COLO668 (cell line): ENCODE results near the gene RAB44.
A peak's percentile ranks its signal among the peaks of the same experiment; 100 is the strongest.

Experiments
- DNase-seq: peaks from one replicate; lab custom pipeline; 2025; ENCODE audit not compliant: unreplicated experiment; lab: John Stamatoyannopoulos, UW

RAB44 gene

DNA sequence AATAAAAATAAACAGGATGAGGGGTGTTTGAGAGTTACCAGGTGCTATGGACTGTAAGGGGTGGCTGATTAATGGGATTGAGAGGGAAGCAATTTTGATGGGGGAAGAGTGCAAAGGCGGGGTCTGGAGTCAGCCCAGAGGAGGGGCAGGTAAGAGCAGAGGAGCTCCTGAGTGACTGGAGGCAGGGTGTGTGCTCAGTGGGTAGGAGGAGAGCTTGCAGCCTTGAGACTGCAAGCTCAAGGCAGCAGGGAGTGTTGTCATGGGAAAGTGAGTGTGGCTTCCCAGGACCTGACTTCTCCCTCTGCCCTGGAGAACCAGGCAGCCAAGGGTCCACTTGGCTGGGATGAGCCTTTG lies 54.2 kb downstream of the RAB44 start:
- DNase-seq: no peak

DNA sequence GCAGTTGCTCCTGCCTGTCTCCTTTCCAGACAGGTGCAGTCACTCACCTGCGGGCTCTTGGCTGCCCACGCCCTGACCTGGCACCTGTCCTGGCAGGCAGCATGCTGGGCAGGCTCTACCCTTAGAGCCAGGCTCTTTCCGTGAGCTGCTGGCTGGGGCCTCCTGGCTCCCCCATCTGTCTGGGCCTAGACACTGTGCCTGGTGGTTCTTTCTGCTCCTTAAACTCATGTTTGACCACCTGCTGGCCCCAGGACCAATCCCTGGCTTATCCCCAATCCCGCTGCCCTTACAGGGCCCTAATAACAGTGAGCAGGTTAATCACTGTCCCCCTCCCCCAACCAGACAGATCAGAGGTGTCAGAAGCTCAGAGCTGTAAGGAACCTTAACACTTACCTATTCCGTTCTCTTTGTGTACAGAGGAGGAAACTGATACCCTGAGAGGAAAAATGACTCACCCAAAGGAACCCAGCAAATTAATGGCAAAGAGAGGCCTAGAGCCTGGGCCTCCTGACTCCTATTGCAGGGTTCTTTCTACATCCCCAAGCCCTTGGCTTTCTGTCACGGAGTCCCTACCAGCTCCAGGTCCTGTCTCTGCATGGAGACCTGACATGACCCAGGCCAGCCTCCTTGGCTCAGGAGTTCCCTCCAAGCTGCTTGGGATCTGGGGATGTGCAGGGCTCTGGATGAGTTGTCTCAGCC lies 54.7 kb downstream of the RAB44 start:
- DNase-seq: peak; percentile 36

- no peak for DNase-seq
Observed at GRCh38 chr6:36752886-36753506, 55.4 kb downstream of the RAB44 start.

DNA sequence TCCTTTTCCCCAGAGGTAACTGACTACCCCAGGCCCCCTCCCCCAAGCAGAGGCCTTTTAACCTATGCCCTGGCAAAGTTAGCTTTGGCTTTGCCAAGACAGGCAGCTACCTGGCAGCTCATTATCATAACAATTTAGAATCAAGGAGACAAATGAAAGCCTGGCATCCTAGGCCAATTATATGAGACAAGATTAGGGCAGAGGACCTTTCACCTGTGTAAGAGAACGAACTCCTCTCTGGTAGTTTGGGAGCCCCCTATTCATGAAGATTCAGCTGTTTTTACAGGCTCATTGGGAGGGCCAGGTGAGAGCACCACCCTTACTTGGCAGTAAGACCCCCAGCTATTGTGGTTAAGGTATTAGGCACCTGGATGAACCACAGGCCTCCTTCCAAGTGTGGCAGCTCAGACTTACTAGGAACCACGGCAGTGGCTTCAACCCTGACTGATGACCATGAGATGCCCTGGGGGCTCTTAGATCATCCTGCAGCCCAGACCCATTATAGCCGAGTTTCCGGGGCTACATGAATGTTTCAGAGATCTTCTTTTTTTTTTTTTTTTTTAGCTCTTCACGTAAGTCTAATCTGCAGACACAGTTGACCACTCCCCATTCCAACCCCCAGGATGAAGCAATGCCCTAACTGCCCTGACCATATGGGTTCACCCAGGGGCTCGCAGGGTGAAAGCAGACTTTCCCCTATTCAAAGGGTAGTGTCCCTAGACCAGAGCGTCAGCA lies 56.2 kb downstream of the RAB44 start:
- DNase-seq: no peak

DNA sequence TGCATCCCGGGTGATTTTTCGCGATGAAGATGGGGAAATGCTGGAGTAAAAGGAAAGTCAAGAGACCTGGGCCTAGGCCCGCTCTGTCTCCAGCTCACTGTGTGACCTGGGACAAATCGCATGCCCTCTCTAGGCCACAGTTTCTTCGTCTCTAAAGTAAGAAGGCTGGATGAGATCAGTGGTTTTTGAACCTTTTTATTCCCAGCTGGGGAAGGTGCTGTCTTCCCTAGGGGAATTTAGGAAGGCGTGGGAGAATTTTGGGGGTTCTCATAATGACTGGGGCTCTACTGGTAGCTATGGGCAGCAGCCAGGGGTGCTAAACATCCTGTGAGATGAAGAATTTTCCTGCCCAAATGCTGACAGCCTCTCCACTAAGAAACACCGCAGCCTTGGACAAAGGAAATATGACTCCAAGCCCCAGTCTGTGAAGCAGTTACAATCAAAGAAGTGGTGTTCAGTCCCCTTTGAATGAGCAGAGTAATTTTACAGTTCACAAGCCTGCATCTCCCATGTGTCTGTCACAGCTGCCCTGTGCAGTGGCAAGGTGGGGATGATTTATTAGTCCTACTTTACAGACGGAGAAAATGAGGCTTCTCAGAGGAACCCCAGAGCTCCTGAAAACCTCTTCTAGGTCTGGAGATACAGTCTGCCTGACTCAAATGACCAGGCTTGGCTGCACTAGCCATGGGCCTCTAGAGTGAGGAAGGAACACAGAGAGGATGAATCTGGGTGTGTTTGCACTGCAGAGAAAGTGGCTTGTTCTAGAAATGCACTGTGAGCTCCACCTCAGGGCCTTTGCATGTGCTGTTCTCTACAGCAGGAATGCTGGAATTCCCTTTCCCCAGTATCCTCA lies 57.2 kb downstream of the RAB44 start:
- DNase-seq: no peak

DNA sequence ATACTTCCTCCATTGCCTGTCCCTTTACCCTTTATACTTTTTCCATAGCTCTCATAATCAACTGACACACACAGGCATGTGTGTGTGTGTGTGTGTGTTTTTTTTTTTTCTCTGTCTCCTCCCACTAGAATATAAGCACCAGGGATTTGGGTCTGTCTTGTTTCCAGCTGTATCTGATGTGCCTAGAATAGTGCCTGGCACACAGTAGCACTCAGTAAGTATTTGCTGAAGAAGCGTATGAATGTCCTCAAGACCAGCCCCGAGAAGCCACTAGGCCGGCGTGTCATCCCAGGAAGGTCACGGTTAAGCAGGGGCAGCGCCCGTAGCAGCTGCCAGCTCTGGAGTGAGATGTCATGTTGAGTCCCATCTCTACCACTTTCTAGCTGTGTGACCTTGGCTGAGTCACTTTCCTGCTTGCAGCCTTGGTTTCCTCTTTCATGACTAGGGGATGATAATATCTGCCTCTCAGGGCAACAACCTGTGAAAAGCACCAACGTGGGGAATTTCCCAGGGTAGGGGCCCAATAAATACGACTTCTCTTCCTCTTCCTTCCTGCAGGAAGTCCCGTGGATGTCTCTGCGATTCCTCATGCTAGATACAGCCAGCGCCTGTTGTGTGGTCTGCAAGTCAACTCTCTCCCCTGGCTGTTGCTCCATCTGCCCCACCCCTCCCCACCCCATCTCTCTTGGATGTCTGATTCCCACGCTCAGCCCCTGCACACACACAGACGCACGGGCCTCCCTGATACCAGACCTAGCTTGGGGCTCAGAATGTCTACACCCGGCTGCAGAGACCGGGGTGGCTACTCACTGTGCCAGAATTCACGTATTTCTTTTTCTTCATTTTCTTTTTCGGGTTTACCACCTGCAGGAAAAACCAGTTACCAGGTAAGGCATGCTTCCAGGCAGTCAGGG lies 58.1 kb downstream of the RAB44 start:
- no peak for DNase-seq

GRCh38 chr6:36756786-36757185 lies 59.2 kb downstream of the RAB44 start:
- DNase-seq: no peak

DNA sequence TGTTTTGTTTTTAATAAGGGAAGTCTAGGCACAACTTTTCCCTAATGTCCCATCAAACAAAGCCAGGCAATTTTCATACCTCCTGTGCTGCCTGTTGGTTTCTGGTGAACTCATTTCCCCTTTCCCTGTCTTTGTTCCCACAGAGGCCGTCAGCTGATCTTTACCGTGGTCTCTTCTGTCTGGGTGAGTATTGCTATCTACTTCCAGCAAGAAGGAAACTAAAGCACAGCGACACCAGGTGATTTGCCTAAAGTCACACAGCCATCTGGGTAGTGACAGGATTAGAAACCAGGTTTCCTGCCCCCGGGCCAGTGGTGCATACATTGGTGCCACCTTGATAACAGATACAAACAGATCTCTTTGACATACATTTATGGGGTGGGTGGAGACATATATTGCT lies 59.6 kb downstream of the RAB44 start:
- DNase-seq: no peak

DNA sequence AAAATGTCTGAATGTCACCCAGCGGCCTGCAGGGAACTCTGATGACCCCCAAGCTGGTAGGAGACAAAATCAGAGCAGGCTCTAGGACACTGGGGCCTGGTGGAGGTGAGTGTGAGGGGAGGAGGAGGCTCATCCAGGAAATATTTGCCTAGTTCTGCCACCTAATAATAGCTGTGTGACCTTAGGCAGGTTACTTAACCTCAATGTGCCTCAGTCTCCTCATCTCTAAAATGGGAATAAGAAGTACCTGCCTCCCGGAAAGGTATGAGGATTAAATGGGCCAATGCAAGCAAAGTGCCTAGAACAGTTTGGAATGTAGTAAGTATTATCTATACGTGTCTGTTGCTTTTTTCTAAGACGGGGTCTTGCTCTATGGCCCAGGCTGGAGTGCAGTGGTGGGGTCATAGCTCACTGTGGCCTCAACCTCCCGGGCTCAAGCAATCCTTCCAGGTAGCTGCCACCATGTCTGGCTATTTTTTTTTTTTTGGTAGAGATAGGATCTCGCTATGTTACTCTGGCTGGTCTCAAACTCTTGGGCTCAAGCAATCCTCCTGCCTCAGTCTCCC lies 60.4 kb downstream of the RAB44 start:
- no peak for DNase-seq

DNA sequence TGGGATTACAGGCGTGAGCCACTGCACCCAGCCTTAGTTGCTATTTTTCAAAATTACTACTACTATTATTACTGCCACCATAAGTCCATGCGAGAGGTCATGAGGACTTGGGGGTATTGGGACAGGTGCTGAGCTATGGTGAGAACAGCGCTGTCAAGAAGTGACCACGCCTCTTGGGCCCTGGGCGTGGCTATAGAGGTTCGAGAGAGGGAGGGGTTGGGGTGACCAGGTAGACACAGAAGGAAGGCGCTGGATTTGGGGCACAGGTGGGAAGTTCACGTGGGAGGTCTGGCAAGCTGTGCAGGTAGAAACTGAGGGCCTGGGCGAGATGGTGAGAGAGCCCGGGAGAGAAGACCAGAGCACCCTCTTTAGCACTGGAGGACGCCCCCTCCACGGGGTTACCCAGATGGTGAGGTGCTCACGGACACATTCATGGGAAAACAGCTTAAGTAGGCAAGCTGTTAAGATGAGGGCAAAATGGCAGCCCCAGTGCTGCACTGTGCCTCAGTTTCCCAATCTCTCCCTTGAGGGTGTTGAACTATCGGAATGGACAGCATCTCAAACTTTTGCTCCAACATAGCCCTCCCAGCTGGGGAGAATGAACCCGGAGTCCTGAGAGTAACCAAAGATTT lies 61.0 kb downstream of the RAB44 start:
- DNase-seq: peak; percentile 5

DNA sequence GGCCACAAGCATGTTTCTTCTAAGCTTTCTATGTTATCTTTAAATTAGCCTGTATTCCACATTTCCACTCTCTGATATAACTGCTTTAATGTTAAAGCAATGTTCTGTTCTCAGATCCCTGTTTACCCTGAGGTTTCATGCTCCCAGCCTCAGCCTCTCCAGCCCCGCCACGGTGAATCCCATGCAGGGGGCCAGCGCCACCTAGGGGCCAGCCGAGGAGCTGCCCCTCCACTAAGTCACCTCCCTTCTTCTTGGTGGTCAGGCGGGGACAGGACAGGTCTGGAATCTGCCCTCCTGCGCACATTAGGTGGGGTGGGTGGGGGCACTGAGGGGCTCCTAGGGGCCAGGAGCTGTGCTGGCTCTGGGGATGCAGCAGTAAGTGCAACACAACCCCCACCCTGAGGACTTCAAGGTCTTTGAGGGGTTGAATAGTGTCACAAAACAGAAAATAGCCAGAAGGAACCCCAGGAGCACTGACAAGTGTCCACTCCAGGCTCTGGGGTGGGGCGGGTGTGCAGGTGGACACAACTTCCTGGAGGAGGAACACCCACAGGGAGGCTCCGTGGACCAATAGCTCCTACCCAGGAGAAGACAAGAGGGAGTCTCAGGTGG lies 61.6 kb downstream of the RAB44 start:
- DNase-seq: peak; percentile 56

GRCh38 chr6:36760685-36761435 lies 63.2 kb downstream of the RAB44 start:
- DNase-seq: no peak

DNA sequence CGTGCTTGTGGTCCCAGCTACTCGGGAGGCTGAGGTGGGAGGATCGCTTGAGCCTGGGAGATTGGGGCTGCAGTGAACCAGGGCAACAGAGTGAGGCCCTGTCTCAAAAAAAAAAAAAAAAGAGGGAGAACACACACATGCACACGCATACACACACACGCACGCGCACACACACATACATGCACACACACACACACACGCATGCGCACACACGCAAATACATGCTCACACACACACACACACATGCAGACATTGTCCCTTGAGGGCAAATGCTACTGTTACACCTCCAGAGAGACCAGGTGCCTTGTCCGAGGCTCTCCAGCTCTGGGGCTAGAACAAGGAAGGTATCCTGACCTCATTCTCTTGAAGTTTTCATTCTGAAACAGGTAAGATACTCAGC lies 64.5 kb downstream of the RAB44 start:
- DNase-seq: no peak

DNA sequence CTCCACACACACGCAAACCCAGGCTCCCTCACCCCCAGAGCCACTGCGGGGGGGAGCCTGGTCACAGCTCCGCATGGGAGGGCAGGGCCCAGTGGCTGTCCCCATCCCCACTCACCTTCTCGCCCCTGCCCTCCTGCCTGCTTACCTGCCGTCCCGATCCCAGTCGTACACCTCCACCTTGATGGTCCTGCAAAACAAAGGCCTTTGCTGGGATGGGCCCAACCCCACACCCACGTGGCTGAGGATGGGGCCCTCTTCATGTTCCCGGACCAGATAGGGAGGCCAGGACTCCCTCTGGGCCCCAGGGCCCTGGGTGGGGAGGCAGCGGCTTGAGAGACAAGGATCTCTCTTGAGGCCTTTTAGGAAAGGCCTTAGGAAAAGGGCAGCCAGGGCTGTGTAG lies 67.6 kb downstream of the RAB44 start:
- no peak for DNase-seq

- peak; percentile 69 for DNase-seq
Observed at GRCh38 chr6:36765594-36766398, 68.2 kb downstream of the RAB44 start.

- DNase-seq: no peak
Observed at GRCh38 chr6:36766399-36766945, 68.8 kb downstream of the RAB44 start.

- DNase-seq: no peak
Observed at GRCh38 chr6:36769183-36769675, 71.6 kb downstream of the RAB44 start.
